T-helper 2 cell treated with Interferon-gamma antibody and Interleukin-4, amounts not matched to agents 100 ng/mL and 5 ng/mL, for 36 hours (primary cell): ENCODE data around the gene DPY19L2. TPM values are rescaled to one million over a fixed set of nuclear protein-coding genes. Genes with fewer than 3 reads are reported as not detected.
"Not testable (repeated sequence)": the region's sequence is repeated elsewhere in the genome, so short reads cannot be mapped to it uniquely, and the experiment has no call there.

ENCODE experiments used
- intact Hi-C: fragments of 100-400 bp; cut with micrococcal nuclease; formaldehyde crosslinking; loops from one replicate; pipeline ENCODE4 v1.15.1; 2023
- total RNA-seq: library from RNA; stranded (reverse); gene quantifications from 2 replicates; pipeline ENCODE4 v1.2.3, GENCODE V29; 2022

DPY19L2 gene
- total RNA-seq = 0.52 and 0.61 TPM in 2 replicates

DNA sequence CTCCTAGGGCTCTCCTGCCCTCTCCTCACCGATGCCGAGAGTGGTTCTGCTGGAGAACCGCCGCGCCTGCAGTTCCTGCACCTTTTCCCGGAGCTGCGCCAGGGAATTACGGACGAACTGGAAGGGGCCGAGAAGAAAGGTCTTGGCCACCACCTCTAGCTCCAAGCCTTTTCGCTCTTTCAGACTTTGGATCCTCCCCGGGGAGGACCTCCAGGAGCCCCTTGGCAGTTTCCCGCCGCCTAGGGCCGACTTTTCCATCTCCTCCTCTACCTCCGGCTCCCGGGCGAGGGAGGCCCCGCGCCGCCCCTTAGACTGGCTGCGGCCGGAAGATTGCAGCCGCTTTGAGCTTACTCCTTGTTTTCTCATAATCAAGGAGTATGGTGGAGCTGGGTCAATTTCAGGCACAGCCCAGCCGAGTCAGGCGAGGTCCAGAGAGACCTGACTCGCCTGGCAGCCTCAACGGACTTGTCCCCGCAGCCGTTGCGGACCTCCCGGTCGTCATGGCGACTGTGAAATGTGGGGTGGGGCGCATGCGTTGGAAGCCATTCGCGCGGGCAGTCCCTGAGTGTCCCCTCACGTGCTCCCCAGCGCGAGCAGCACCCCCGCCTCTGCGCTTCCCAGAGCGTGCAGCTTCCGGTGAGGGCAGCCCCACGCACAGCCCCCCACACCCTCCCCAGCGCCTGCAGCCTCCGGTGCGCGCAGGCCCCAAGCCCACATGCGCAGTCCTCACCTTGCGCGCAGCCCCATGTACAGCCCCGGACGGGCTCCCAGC, at the start of gene DPY19L2:
TSS of gene DPY19L2 (minus strand) at position 466 of the 772 bp plus-strand sequence. CDS start at position 366, 100 bp downstream.
- intact Hi-C loops = no loop called here

GRCh38 chr12:63716891-63717290, 48.6 kb upstream of the DPY19L2 start:
- intact Hi-C loops = not testable (repeated sequence)

DNA sequence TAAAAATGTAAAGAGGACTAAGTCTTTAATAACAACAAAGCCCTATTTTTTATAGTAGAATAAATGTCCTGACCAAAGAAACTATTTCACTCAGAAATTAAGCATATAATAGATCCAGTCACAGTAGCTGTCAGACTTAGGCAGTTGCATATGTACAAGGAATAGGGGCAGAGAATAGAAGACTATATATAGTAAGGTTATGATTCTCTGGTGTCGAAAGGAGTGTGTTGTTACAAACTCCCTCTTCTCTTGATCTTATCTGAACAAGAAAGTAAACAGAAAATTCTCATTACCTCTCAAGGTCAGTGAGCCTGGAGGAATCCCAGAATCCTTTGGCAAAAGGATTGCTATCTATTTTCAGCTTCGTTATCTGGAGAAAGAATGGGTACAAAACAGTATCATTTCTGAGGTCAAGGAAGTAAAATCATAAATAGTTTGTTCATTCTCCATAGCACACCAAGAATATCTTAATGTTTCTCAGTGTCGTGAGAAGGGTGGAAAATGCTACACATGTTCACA, 46.9 kb upstream of the DPY19L2 start:
- intact Hi-C loops = not testable (repeated sequence)

DNA sequence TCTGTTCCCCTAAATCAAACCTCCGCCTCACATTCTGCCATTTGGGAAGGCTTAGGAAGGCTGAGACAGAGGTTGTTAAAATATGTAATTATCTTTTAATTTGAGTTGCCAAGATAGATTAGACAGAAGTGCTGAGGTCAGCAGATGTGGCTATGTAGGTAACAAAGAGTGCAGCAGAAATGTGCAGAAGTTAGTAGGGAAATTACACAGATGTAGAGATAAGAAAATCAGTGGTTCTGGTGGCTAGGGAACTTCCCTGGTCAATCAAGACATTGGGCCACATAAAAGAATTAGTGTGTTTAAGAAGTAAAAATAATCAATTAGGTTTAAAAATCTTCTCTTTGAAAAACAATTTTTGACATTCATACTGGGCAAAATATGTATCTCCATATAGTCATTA, 46.1 kb upstream of the DPY19L2 start:
- intact Hi-C loops = not testable (repeated sequence)

- intact Hi-C loops = not testable (repeated sequence)
These were observed 45.4 kb upstream of the DPY19L2 start for GRCh38 chr12:63713681-63714075.

DNA sequence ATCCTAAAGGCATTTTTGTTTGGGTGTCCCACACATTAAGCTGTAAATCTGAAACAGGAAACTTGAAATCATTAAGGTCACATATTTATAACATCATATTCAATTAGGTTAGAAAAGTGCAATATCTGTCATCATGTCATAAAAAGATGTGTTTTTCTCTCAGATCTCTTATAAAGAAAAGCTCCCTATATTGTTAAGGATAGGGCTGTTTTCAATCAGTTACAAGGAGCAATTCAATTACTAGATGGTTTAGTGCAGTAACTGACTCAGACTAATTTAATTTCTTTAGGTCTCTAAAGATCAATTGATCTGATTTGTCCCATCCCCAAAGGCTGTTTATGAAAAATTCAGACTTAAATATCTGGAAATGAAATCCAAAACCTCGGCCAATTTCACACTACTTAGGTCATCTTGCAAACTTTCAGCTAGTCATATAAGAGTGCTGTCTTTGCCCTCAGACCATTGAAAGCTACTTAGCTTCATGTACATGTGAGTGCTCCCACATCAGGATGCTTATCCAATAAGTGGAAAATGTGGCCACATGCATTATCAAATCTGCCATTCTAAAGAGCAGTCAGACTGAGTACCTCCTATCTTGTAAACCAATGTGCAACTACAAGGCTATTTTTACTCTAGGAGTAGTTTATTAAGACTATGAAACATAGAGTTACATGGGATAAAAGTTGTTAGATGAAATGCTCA, 44.8 kb upstream of the DPY19L2 start:
- intact Hi-C loops = not testable (repeated sequence)

GRCh38 chr12:63712376-63712974, 44.2 kb upstream of the DPY19L2 start:
- intact Hi-C loops = not testable (repeated sequence)

GRCh38 chr12:63711339-63711738, 43.0 kb upstream of the DPY19L2 start:
- intact Hi-C loops = not testable (repeated sequence)

DNA sequence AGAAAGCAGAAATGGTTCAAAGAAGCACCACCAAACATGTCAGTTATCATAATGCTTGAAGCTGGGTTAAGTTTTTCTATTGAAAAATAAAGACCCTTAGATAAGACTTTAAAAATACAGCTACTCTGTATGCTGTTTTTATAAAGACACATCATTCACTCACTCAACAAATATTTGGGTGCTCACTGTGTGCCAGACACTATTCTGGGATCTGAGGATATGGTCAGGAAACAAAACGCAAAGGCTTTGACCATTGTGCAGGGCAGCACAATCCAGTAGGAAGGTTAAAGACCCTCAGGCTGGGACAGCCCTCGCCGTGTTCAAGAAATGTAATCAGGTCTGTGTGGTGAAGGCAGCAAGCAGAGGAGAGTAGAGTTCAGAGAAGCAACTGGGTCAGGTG, 38.0 kb upstream of the DPY19L2 start:
- intact Hi-C loops = no loop called here

GRCh38 chr12:63699678-63700382, 31.5 kb upstream of the DPY19L2 start:
- intact Hi-C loops = not testable (repeated sequence)

DNA sequence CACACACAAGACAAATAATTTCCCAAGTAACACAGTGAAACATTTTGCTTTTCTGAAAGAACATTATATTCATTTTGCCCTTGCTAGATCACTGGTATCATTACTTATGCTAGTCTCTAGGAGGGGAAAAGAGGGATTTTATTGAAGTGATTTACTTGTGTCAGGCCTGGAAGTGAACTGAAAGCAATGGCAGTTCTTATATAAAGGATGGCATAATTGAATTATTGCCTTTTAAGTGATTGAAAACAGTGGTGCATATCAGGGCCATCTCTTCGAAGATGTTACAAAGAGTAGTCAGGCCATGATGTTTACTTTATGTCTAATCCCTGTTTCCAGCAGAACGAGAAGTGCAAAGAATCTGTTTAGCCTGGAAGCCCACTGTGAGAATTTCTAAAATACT, 30.7 kb upstream of the DPY19L2 start:
- intact Hi-C loops = not testable (repeated sequence)

DNA sequence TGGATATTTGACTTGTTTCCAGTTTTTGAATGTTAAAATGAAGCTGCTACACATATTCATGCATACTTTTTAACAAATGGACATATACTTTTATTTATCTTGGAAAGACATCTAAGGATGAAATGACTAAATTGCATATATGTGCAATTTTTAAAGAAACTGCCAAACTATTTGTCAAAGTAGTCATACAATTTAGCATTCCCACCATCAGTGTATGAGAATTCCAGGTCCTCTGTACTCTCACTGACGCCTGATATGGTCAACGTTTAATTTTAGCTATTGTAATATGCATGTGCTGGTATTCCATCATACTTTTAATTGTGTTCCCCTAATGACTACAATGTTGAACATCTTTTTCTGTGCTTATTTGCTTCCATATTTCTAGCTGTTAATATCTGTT, 22.5 kb upstream of the DPY19L2 start:
- intact Hi-C loops = not testable (repeated sequence)

DNA sequence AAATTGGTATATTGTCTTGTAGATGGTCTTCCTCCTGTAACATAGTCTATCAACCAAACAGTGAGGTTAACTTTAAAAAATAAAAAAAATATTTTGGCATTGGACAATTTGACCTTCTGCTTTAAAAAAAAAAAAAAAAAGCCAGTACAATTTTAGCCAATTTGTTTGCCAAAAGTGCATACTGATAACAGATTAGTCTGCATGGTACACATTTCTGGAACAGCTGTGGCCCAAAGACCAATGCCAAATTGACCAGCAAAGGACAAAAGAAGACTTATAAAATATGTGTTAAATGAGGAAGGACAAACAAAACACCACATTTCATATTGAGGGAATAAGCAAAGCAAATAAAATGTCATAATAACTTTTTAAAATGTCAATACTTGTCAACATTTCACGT, 20.8 kb upstream of the DPY19L2 start:
- intact Hi-C loops = not testable (repeated sequence)

DNA sequence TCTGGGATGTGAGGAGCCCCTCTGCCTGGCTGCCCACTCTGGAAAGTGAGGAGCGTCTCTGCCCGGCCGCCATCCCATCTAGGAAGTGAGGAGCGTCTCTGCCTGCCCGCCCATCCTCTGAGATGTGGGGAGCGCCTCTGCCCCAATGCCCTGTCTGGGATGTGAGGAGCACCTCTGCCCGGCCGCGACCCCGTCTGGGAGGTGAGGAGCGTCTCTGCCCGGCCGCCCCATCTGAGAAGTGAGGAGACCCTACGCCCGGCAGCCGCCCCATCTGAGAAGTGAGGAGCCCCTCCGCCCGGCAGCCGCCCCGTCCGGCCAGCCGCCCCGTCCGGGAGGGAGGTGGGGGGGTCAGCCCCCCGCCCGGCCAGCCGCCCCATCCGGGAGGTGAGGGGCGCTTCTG, 18.3 kb upstream of the DPY19L2 start:
- intact Hi-C loops = not testable (repeated sequence)

GRCh38 chr12:63685789-63686188, 17.5 kb upstream of the DPY19L2 start:
- intact Hi-C loops = not testable (repeated sequence)

DNA sequence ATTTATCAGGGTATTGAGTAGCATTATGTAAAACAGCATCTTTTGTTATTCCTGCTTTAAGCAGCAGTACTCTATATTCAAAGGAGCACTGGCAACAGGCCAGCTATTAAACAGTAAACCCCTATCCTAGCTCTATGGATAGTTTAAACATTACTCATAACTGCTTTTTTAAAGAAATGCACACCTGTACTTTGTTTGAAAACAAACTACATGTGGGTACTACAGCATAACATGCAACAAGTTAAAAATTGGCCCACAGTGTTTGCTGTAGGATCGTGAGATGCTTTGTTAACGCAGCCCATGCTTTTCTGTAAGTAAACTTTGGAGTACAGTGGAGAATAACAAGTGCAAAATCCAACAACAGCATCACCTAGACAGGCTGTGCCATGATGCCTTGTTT, 14.3 kb upstream of the DPY19L2 start:
- intact Hi-C loops = not testable (repeated sequence)

- intact Hi-C loops = not testable (repeated sequence)
These were observed 12.5 kb upstream of the DPY19L2 start for GRCh38 chr12:63680758-63681157.

- intact Hi-C loops = loop anchor here (2.0 to 5.0 kb wide), 2 partner anchors 130 to 585 kb away; no protein-coding TSS in a partner anchor
These were observed 4.3 kb upstream of the DPY19L2 start for GRCh38 chr12:63672550-63672949.

DNA sequence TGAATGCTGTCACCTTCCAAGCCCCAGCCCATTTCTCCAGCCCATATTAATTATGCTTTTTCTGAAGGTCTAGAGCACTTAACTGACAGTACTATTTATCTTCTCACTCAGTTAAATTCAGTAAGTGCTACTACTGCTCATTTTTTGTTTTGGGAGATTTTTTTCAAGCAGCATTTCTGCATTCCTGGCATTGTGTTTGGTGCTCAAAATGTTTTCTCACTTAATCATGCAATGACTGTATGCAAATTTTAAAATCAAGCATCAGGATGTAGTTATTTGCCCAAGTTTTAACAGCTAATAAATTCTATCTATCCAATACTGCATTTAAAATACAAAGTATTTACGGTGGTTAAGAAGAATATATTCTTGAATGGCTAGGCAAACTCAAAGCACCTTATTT, 1.6 kb upstream of the DPY19L2 start:
- intact Hi-C loops = loop anchor here (5.0 kb wide), 1 partner anchor 587 kb away; no protein-coding TSS in a partner anchor

- intact Hi-C loops = not testable (repeated sequence)
These were observed 1.1 kb upstream of the DPY19L2 start for GRCh38 chr12:63669427-63669826.

GRCh38 chr12:63668800-63669365, 590 bp upstream of the DPY19L2 start:
- intact Hi-C loops = not testable (repeated sequence)
